Renal pelvis (tissue), 4 donors: ENCODE results near the gene RACK1. TPM values are rescaled to one million over a fixed set of nuclear protein-coding genes. Genes with fewer than 3 reads are reported as not detected.
"Not testable (repeated sequence)": the region's sequence is repeated elsewhere in the genome, so short reads cannot be mapped to it uniquely, and the experiment has no call there.

Source experiments
- DNase-seq: peaks from one replicate; pipeline ENCODE4 v3.0.0-alpha.2; 2013
- polyA plus RNA-seq, 3 donors: library from polyadenylated mRNA; unstranded; fragments of 120-200 nt; gene quantifications; one replicate each; pipeline ENCODE4 v1.2.1, GENCODE V29; 2013; ENCODE audit not compliant: insufficient read length in 3 of 3

Gene RACK1
- polyA plus RNA-seq, 3 donors = 2,611 to 3,136 (median 2,727) TPM

DNA sequence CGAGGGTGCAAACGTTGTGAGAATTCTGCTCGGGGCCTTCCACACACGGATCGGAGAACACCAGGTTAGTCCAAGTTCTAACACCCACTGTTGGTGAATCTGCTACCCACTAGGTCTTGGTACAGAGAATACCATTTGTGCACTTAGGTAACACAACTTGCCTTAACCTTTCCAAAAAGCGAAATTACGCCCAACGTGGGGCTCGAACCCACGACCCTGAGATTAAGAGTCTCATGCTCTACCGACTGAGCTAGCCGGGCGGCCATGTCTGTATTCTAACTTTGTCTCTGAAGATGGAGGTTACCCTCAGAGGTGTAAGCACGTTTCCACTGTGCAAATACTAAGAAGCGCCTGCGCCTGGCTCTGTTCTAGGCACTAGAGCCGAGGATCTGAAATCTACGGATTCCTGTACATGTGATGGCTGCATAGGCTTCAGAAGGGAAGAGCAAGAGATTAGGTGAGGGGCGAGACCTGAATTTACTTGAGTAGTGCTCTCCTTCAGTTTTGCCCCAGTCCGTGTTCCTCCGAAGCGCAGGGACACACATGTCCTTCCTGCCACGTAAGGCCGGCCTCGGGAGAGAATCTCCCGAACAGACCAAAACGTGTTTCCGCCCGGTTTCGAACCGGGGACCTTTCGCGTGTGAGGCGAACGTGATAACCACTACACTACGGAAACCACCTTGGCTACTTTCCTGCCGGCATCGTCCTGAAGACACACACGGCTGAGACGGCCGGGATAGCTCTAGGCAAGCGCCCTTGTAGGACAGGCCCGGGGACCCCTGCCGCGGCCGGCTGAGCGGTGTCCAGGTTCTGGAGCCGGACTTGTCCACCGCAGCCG is 21.7 kb downstream of the RACK1 start:
- peak; percentile 91 for DNase-seq

DNA sequence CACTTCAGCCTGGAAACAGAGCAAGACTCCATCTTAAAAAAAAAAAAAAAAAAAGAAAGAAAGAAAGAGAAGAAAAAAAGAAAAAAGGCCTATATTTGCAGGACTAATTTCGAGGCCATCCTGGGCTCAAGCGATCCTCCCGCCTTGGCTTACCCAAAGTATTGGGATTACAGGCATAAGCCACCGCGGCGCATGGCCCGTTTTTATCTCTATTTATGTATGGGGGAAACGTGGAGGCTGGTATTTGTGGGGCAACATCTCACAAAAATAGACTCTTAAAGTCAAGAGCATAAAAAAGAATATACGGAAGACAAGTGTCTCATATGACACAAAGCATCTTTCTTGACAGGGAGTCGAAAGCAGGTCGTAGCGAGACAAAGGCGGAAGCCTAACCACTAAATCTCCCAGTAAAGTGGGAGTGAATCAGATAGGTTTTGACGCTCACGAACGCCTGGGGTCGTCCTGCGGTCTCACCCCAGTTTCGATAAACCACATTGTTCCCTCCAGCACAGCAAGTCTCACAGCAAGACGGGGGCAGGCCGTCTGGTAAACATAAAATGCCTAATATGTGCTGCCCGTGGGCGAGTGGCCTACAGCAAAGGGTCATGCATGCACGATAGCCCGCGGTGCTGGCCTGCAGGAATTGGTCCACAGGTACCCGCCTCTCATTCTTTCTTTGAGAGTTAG is 22.5 kb downstream of the RACK1 start:
- DNase-seq = no peak

DNA sequence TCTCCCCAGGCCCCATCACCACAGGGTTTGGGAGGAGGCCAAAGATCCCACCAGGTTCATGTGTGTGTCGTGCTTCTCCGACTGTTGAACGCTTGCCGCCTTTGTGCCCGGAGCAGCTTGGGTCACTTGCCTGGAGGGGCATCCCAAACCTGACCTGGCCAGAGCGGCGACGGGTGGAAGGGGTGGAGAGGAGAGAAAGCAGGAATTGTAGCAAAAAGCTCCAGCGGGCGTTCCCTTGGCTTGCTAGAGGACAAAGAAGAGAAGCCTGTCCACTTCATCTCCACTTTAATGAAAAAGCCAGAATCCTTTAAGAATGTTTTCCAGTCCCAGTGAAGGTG is 23.6 kb downstream of the RACK1 start:
- no peak for DNase-seq

DNA sequence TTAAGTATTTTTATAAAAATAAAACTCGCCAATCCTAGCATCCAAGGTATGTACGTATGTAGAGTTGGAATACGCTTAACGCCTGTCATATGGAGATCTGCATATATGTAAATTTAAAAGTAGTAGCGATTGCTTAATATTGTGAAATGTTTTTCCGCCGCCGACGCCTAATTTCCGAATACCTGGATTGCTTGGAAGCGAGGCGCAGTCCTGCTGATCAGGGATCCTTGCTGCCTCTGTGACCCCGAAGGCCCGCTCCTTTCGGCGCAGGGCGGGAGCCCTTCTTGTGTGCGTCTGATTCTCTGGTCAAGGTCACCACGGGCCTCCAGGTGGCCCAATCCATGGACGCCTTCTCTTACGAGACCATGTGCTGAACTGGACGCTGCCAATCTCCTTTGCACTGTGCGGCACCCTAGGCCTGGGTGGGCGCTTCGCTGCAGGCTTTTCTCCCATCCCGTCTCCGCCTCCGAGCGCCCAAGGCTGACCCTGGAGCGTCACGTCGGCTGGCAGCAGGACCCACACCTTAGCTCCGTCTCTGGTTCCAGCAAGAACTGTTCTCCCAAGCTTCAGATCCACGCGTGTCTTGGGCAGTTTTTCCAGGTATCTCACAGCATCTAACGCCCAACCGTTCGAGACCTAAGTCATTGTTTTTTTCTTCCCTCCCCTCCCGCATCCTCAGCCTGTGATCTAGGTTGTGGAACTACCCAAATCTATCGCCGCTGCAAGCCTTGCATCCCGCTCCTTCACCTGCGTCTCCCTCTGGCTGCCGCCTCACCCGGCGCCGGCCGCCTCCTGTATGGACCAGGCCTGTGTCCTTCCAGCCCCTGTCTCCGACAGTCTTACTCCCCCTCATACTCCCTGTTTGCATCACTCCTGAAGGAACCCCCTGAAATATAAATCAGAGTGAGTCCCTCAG is 24.2 kb downstream of the RACK1 start:
- no peak for DNase-seq

DNA sequence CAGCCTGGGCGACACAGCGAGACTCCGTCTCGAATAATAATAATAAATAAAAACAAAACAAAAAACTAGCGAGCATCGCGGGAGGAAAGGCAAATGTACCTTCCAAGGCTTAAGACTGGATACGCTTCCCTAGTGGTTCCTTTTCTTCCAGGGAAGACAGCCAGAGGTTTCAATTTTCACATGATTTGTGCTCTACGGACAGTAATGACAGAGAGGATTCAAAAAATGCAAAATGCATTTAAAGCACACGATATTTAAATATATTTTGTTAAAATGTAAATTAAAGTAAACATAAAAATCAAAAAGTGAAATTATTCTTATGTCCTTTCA is 24.9 kb downstream of the RACK1 start:
- DNase-seq = no peak

DNA sequence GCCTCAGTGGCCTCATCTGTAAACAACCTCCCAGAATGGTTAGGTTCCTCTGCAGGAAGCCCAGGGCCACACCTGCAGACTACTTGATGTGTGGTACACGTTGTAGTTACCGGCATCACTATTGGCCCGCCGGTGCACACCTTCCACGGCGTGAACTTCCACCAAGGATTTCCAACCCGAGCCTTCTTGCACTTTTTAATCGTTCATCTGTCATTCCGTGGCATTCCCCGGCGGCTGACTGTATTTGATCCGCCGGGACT is 26.0 kb downstream of the RACK1 start:
- no peak for DNase-seq

DNA sequence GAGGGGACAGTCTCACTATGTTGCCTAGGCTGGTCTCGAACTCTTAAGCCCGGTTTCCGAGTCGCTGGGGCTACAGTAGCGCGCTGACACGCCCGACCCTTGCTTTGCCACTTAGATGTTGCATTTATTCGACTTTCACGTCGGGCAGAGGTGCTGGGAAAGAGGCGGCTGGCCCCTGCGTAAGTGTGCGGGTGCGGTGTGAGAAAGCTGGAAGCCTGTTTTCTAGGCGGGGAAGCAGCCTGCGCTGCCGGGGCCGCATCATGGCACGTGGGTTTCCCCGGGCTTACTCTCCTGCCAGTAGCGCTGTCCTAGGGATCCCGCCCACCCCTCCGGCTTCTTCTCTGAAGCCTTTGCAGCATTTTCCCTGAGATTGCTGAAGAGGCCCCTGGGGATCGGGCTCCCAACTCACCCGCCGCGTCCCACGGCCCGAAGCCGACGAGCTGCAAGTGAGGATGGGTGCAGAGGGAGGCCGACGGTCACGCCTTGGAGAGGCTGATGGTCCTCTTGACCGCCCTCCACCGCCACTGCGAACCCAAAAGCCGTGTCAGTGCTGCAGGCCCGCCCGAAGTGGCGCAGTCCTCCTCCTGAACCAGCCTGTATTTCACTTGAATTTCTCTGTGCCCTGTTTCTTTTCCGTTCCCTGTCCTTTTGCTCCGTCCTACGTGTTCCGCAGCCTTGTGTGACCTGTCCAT is 26.4 kb downstream of the RACK1 start:
- DNase-seq = no peak

DNA sequence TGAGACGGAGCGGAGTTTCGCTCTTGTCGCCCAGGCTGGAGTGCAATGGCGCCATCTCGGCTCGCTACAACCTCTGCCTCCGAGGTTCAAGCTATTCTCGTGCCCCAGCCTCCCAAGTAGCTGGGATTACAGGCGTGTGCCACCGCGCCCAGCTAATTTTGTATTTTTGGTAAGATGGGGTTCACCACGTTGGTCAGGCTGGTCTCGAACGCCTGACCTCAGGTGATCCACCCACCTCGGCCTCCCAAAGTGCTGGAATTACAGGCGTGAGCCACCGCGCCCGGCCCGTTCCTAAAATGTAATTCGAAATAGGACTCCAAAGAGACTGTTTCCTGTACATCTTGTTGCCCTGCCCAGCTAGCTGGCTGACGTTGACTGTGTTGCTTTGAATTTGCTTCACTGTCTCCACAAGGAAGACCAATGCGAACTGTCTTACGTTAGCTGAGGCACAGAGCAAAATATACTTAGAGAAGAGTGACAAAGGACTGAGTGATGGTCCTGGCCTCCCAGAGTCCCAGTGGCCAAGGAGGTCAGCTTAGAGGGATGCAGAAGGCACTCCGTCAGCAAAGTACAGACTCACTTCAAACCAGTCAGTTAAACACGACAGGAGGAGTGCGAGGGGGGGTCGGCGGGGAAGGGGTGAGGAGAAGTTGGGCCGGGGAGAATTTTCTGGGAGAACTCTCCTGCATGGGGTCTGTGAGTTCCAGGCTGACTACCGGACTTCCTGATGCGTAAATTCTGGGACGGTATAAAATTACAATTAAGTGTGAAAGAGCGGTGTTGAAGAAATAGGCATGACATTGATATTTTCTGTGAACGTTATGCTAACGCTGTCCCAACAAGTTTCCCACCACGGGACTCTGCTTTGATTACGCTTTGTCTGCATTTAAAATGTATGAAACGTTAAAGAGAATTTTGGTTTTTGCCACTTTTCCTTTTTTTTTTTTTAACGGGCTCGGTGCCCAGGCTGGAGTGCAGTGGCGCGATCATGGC is 27.4 kb downstream of the RACK1 start:
- no peak for DNase-seq

DNA sequence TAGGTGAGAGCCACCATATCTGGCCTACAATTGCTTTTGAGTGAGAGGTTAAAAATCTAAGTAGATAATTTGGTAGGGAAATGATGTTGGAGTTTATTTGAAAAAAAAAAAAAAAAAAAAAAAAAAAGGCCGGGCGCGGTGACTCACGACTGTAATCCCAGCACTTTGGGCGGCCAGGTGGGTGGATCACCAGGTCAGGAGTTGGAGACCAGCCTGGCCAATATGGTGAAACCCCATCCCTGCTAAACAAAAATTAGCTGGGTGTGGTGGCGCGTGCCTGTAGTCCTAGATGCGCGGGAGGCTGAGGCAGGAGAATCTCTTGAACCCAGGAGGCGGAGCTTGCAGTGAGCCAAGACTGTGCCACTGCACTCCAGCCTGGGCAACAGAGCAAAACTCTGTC is 29.5 kb downstream of the RACK1 start:
- DNase-seq = not testable (repeated sequence)

DNA sequence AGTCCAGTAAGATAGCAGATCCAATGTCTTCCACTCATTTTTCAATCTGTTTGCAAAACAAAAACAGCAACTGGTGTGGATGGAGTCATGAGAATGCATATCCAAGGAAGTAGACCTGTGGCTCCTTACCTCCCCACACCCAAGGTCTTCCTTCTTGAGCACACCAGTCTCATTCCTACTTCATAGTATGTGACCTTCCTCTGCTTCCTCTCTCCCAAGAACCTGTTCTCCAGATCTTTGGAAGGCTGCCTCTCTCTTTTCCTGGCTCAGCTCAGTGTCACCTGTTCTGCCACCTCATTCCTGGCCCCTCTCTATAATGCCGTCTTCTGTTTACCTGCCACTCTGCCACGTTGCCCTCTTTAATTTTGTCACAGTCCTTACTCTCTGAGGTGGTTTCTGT is 30.8 kb downstream of the RACK1 start:
- DNase-seq = no peak

DNA sequence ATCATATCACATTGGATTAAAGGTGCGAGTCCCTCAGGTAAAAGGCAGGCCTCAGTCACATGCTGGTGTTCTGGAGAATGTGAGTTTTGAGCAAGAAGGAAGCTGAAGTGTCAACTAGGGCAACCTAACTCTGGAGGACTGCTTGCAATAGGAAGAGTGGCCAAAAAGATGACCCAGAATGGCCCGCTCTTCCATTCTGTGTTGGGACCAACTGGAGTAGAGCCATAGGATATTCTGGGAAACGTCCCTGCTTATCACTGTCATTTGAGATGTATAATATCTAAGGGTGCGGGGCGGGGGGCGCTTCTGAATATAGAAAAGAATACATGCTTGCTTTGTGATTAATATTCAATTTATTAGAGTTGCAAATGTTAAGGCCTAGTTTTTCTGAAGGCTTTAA is 31.6 kb downstream of the RACK1 start:
- no peak for DNase-seq

DNA sequence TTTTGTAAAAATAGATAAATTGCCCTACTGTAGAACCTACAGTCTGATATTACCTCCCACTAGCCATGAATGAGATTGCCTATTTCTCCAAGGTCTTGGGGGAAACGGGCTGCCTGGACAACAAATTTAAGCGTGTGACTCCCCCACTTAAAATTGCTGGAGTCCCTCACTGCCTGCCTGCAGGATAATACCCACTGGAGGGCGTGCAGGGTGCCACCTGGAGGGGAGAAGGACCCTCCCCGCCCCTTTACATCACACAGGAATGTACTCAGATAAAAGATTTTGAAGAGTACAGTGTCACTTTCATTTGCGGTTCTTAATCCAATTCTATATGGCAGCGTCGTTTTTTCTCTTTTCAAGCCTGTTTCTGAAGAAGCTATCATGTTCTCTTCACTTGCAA is 32.5 kb downstream of the RACK1 start:
- DNase-seq = no peak

DNA sequence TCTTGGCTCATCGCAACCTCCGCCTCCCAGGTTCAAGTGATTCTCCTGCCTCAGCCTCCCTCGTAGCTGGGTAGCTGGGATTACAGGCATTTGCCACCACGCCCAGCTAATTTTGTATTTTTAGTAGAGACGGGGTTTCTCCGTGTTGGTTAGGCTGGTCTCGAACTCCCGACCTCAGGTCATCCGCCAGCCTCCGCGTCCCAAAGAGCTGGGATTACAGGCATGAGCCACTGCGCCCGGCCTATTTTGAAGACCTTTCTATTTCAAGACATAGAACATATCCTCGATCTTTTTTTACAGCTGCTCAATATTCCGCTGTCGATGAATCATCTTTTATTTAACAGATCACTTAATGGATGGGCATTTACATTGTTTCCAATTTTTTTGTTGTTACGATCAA is 33.0 kb downstream of the RACK1 start:
- DNase-seq = not testable (repeated sequence)

DNA sequence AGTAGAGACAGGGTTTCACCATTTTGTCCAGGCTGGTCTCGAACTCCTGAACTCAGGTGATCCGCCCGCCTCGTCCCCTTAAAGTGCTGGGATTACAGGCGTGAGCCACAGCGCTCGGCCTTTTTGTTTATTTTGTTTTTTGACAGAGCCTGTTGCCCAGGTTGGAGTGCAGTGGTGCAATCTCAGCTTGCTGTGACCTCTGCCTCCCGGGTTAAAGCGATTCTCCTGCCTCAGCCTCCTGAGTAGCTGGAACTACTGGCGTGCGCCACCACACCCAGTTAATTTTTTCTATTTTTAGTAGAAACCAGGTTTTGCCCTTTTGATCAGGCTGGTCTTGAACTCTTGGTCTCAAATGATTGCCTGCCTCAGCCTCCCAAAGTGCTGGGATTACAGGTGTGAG is 33.6 kb downstream of the RACK1 start:
- not testable (repeated sequence) for DNase-seq

DNA sequence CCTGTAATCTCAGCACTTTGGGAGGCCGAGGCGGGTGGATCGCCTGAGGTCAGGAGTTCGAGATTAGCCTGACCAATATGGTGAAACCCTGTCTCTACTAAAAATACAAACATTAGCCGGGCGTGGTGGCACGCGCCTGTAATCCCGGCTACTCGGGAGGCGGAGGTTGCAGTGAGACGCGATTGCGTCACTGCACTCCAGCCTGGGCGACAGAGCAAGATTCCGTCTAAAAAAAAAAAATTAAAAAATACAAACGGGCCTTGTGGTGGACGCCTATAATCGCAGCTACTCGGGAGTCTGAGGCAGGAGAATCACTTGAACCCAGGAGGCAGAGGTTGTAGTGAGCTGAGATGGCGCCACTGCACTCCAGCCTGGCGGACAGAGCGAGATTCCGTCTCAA is 34.7 kb downstream of the RACK1 start:
- not testable (repeated sequence) for DNase-seq

DNA sequence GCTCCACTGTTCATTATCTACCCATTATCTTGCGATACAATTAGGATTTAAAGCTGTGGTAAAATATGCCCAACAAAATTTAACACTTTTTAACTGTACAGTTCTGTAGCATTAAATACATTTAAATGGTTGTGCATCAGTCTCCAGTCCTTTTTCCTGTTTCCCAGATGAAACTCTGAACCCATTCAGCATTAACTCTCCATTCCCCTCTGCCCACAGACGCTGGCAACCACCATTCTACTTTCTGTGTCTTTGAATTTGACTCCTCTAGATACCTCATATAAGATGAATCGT is 35.8 kb downstream of the RACK1 start:
- DNase-seq = no peak

DNA sequence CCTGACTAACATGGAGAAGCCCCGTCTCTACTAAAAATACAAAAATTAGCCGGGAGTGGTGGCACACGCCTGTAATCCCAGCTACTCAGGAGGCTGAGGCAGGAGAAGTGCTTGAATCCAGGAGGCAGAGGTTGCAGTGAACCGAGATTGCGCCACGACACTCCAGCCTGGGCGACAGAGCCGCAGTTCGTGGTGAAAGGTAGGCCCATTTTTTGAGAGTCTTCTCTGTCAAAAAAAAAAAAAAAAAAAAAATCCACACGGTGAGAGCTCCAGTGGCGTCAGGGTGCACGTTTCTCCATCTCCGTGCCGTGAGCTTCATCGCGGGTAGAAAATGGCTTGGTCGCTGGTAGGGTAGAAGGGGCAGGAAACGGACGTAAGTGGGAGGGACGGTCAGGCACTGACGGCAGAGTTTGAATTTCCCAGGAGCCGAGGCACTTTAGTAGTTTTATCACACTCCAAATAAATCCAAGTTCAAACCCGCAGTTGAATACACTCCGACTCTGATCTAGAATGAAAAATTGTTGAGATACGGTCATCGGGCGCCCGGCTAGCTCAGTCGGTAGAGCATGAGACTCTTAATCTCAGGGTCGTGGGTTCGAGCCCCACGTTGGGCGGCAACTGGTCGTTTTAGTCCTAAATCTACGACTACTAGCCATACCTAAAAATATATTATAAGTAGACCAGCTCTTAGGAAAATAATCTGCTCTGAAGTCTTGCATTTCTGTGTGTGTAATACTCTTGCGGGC is 36.3 kb downstream of the RACK1 start:
- no peak for DNase-seq

DNA sequence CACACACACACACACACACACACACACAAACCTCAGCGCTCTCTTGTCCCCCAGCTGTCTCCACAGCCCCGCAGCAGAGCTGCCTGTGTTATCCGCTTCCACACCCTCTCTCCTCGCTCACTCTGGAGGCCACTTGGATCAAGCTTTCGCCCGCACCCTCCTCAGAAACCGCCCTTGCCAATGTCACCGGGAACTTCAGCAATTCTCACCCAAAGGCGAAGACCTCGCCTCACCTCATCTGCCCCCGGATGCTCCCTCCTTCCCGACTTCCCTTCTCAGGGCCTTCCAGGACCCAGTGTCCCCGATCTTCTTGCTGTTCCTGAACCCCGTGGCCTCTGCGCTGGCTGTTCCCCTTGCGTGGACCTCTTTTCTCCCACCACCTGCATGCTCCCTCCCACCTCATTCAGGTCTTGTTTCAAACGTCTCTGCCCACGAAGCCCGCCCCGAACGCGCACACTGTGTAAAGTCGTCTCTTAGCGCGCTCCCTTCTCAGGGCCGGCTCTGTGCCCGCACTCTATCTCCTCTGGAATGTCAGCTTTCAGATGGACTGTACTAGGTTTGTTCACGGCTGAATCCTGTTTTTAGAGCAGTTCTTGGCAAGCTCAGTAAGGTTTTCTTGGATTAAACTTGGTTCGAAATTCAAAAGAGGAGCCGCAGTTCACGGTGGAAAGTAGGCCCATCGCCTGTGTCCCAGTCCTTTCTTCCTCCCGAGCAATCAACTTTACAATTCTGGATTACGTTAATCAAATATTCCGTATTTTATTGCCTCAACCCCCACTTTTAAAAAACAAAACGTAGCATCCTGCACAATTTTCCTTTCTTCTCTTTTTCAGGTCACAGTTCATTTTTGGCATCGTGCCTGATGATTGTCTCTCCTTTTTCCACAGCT is 37.7 kb downstream of the RACK1 start:
- no peak for DNase-seq
